D721Med (cell line): ENCODE results near the gene HEXA.

Source experiments
- DNase-seq: peaks from one replicate; pipeline ENCODE4 v3.0.0; 2011; ENCODE audit warnings: low spot score; ENCODE audit not compliant: insufficient read length
- FAIRE-seq: peaks from 2 replicates; lab custom pipeline; 2011; peaks lifted over from hg19 to GRCh38; lab: Jason Lieb, UNC
- TF ChIP-seq, protein P1 (sequence below): IDR thresholded peaks from 2 replicates; pipeline ENCODE4 v1.5.1; 2012; ENCODE audit warnings: mild to moderate bottlenecking, control low read depth; ENCODE audit not compliant: insufficient read depth; ENCODE audit errors: missing control alignments

HEXA gene

DNA sequence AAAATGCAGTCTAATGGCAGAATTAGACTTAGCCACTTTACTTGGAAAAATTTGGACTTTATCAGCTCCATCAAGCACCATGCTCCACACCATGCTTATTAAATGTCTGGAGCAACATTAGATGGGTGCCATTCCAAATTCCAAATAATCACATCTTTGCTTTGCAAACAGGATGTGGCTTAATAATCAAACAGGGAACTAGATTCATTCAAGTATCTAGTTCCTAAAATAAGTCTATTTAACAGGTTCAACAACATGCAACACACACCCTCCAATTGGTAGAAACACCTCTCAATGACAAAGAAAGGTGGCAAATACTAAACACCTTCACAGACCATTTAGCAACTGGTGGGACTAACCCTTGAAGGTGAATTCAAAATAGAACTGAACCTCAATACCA is 3.5 kb downstream of the HEXA start:
- FAIRE-seq (no peak), DNase-seq (no peak)
- TF ChIP-seq, protein P1, sequence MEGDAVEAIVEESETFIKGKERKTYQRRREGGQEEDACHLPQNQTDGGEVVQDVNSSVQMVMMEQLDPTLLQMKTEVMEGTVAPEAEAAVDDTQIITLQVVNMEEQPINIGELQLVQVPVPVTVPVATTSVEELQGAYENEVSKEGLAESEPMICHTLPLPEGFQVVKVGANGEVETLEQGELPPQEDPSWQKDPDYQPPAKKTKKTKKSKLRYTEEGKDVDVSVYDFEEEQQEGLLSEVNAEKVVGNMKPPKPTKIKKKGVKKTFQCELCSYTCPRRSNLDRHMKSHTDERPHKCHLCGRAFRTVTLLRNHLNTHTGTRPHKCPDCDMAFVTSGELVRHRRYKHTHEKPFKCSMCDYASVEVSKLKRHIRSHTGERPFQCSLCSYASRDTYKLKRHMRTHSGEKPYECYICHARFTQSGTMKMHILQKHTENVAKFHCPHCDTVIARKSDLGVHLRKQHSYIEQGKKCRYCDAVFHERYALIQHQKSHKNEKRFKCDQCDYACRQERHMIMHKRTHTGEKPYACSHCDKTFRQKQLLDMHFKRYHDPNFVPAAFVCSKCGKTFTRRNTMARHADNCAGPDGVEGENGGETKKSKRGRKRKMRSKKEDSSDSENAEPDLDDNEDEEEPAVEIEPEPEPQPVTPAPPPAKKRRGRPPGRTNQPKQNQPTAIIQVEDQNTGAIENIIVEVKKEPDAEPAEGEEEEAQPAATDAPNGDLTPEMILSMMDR, result no peak

DNA sequence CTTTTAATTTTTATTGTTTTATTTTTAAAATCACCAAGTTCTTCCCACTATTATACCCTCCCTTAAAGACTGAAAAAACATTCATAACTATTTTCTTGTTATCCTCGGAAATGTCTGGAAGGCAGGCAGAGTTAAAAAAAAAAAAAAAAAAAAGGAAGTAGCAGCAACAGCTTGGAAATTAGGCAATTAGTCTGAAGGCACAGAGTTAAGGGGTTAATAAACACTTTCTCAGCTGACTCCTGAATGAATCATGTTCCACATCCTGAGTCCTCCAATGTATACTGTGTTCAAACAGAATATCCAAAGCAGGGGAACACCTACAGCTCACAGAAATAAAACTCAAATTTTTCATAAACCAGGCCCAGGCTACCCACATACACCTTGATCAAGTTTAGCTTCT is 5.8 kb downstream of the HEXA start:
- DNase-seq (no peak), FAIRE-seq (no peak)

DNA sequence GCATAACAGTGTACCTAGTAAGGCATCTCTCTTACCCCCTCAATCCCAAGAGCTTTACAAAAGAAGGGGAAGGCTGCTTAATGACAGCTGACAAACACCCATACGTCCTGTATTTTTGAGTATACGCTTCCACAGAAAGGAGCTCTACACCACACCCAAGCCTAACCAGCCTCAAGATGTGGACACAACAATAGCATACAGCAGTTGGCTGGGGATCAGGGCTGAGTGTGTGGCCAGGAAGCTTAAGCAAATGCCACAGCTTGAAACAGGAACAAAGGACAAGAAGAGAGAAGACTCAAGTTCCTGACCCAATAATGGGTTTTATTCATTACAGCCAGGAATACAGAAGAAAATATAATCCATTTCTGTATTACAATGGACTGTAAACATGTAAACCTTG is 6.9 kb downstream of the HEXA start:
- TF ChIP-seq, protein P1, result no peak
- FAIRE-seq, result no peak
- no peak for DNase-seq

More for the DNA sequence above, 5.8 kb downstream of the HEXA start:
- TF ChIP-seq, protein P1, result no peak

DNA sequence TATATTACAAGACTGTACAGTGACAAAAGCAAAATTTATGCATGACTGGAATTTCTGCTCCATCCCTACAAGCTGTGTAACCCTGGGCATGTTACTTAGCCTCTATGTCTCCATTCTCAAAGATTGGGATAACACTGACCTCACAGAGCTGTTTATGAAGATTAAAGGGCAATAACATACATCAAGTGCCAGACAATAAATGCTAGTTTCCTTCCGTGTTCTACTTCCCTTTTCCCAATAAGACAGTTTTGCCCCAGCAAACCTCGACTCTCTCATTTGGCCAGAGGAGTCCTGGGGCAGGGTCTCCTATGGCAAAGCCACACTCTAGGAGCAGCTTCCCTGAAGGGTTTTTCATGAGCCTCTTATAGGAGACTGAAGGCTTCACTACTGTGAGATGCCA is 7.5 kb downstream of the HEXA start:
- TF ChIP-seq, protein P1, result no peak
- FAIRE-seq (no peak), DNase-seq (no peak)

DNA sequence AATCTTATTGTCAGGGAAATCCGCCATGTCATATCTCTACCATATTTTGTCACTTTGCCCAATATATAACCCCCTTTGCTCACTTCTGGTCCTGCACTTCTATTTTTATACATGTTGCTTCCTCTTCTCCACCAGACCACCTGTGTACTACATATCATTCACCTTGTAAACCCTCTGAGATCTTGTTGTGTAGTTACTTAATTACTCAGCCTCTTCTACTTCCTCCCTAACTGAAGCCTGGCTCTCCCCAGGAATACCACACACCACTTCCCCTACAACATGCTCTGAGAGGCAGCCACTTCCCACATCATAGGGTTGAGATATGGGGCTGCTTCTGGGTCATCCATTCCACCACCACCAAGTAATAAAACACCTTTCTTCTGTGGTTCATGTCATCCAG is 10.0 kb downstream of the HEXA start:
- DNase-seq, result no peak
- TF ChIP-seq, protein P1, result no peak
- FAIRE-seq, result no peak

DNA sequence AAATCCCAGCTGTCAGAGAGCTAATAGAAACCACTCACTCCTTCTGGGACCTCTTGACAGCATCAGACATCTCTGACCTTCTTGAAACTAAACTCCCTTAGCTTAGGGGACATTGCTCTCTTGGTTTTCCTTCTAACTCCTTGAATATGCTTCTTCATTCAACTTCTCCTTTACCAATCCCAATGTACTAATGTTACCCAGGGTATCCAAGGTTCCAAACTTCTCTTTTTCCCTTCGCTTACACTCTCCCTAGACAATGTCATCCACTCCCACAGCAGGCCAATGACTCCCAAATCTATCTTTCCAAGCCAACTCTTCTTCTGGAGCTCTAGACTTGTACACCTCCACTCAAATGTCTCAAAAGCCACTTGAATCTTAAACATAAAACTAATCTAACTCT is 14.6 kb downstream of the HEXA start:
- DNase-seq (no peak), FAIRE-seq (no peak)
- TF ChIP-seq, protein P1, result no peak

DNA sequence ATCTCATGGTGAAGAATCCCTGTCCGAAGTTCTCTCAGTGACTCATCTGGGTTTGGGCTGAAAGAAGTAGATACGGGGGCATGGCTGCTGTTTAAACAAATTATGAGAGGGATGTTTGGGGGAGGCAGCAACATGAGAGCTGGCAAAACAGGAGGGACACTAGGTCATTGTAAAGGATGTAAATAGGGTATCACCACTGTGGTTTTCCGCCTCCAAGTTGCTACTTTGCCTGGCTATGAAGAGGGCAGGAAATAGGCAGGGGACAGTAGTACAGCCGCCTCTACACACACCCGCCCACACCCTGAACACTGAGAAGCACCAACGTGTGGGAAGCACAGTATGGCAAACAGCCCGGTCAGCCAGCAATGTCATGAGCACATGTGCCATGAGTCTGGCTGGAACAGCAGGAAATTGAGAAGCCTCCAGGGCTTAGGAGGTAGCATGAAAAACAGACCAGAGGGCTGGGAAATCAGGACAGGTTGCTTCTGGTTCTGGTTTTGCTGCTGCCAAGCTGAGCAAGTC is 17.1 kb downstream of the HEXA start:
- no peak for DNase-seq
- FAIRE-seq, result no peak
- TF ChIP-seq, protein P1, result no peak
